PFSK-1 (cell line): ENCODE results near the gene BMP5.

Experiments
- POLR2AphosphoS5 ChIP-seq: IDR thresholded peaks from 2 replicates; pipeline ENCODE4 v1.6.1; 2012; ENCODE audit warnings: low read depth, mild to moderate bottlenecking, control low read depth, low read length, moderate library complexity
- SIN3A ChIP-seq: IDR thresholded peaks from 2 replicates; pipeline ENCODE4 v1.6.1; 2012; ENCODE audit warnings: mild to moderate bottlenecking, low read length, moderate library complexity, borderline replicate concordance; ENCODE audit not compliant: insufficient read depth
- TAF1 ChIP-seq: IDR thresholded peaks from 2 replicates; pipeline ENCODE4 v1.6.1; 2012; ENCODE audit warnings: low read length, control low read depth, borderline replicate concordance; ENCODE audit not compliant: insufficient read depth

DNA sequence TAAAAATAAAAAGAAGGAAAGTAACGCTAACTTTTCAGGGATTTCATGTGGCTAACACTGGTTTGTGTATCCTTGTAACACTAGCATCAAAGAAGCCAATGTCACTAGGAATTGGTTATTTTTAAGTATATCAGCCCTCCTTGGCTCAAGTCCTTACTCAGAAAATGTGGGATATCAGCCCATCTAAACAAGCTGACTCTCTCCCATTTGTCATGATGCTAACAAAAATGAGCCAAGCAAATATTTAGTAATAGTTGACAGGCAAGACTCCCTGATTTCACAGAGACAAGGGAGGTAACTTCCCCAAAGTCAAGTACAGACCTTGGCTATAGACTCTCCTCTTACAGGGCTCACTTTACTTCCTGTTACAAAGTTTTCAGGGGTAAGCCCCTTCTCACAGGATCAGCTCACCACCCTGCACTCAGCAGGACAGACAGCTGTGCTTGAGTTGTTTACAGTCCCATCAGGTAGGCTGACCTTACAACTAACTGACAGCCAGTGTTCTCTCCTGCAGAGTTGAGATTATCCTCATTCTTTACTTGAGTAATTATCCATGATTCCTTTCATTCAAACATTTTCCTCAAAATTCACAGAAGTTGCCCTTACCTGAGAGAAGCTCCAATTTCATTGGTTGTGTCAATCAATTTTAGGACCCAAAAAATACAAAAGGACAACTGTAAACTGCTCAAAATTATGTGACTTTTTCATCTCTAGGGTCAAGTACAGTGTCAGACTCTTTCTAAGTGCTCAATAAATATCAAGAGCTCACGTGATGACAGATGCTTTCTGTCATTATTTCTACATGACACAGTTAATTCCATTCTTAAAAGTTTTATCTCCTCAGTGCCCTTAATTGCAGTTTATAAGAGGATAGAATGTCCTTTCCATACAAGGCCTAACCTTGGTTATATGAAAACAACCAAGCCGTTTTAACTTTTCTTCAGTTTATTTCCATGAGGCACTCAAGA, 38.1 kb upstream of the BMP5 start:
- TF ChIP-seq POLR2AphosphoS5 = no peak
- no peak for TF ChIP-seq TAF1
- no peak for TF ChIP-seq SIN3A
